NT2/D1 (cell line): ENCODE data around the gene ROR1.

Experiments used
- SUZ12 ChIP-seq: IDR thresholded peaks from 2 replicates; pipeline ENCODE4 v1.6.1; 2011; ENCODE audit not compliant: insufficient read length, insufficient read depth; ENCODE audit errors: extremely low read depth
- YY1 ChIP-seq: IDR thresholded peaks from 2 replicates; pipeline ENCODE4 v1.6.1; 2011; ENCODE audit not compliant: insufficient read length, insufficient read depth
- ZNF274 ChIP-seq: IDR thresholded peaks from 2 replicates; pipeline ENCODE4 v1.6.1; 2011; ENCODE audit warnings: mild to moderate bottlenecking, low read depth, low read length

DNA sequence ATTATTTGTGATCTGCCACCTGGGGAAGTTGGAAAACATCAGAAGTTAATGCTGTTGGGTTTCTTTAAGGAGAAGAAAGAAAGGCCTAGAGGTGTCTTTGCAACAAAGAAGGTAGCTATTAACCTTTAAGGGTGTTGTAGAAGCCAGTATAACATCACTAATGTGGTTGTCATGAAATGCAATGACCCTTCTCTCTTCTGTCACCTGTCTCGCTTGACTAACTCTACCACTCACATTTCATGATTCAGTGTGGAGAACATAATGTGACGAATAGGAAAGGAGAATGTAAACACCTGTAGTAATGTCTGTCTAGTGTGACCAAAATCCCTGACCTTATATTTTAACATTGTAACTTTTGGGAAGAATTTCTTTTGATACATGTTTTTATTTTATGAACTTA lies 217.9 kb downstream of the ROR1 start:
- TF ChIP-seq YY1: no peak
- TF ChIP-seq ZNF274: no peak
- TF ChIP-seq SUZ12: no peak
